Measurements from ENCODE around the gene KRT16. TPM values are rescaled to one million over a fixed set of nuclear protein-coding genes. Genes with fewer than 3 reads are reported as not detected.

KRT16 gene
- polyA plus RNA-seq, 1 experiment, result not detected

DNA sequence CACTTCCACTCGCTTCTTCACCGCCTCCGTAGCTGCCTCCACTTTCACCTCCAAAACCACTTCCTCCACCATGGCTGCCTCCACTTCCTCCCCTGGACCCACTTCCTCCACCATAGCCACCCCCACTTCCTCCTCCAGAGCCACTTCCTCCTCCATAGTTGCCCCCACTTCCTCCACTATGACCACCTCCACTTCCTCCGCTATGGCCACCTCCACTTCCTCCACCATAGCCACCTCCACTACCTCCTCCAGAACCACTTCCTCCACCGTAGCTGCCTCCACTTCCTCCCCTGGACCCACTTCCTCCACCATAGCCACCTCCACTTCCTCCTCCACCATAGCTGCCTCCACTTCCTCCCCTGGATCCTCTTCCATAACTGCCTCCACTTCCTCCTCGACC lies 45.2 kb downstream of the KRT16 start:
- CTCF ChIA-PET, result interaction anchor here (0.8 to 5.7 kb wide), 3 partner anchors 18 to 95 kb away, joined by 3 to 34 read pairs (median 8); no protein-coding TSS in a partner anchor
- Histone ChIP-seq H3K27ac (ENCODE audit: low read depth, low read length) (no peak overlapping the region), H3K27me3 (ENCODE audit: control insufficient read depth, insufficient read depth, low read length) (peaks cover 48% of the 10 kb centered on the region), H3K4me3 (ENCODE audit: low read depth, low read length) (no peak overlapping the region), H3K9me3 (ENCODE audit: control insufficient read depth, insufficient read depth, low read length) (no peaks in the 10 kb centered on the region)
- TF ChIP-seq, protein P1, sequence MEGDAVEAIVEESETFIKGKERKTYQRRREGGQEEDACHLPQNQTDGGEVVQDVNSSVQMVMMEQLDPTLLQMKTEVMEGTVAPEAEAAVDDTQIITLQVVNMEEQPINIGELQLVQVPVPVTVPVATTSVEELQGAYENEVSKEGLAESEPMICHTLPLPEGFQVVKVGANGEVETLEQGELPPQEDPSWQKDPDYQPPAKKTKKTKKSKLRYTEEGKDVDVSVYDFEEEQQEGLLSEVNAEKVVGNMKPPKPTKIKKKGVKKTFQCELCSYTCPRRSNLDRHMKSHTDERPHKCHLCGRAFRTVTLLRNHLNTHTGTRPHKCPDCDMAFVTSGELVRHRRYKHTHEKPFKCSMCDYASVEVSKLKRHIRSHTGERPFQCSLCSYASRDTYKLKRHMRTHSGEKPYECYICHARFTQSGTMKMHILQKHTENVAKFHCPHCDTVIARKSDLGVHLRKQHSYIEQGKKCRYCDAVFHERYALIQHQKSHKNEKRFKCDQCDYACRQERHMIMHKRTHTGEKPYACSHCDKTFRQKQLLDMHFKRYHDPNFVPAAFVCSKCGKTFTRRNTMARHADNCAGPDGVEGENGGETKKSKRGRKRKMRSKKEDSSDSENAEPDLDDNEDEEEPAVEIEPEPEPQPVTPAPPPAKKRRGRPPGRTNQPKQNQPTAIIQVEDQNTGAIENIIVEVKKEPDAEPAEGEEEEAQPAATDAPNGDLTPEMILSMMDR (IDR thresholded peaks at IDR 0.05; ENCODE audit: low read depth, low read length), result no peak
- POLR2A ChIA-PET, result no interaction called here
- no peak for DNase-seq (ENCODE audit: low read depth, low spot score)

- peaks cover 42% of the 10 kb centered on the region for H3K27me3 ChIP-seq (ENCODE audit: control insufficient read depth, insufficient read depth, low read length)
- H3K27ac ChIP-seq (ENCODE audit: low read depth, low read length), result no peak overlapping the region
- H3K4me3 ChIP-seq (ENCODE audit: low read depth, low read length), result no peak overlapping the region
- ChIA-PET CTCF (interaction anchor here (1.6 to 5.7 kb wide), 4 partner anchors 14 to 101 kb away, joined by 4 to 34 read pairs (median 7); no protein-coding TSS in a partner anchor), POLR2A (no interaction called here)
- no peaks in the 10 kb centered on the region for H3K9me3 ChIP-seq (ENCODE audit: control insufficient read depth, insufficient read depth, low read length)
- DNase-seq (ENCODE audit: low read depth, low spot score), result no peak
- TF ChIP-seq, protein P1 (IDR thresholded peaks at IDR 0.05; ENCODE audit: low read depth, low read length), result no peak
Measured at GRCh38 chr17:41565338-41565737, 47.2 kb downstream of the KRT16 start.

- Histone ChIP-seq H3K9me3 (ENCODE audit: control insufficient read depth, insufficient read depth, low read length) (no peaks in the 10 kb centered on the region), H3K4me3 (ENCODE audit: low read depth, low read length) (no peak overlapping the region), H3K27ac (ENCODE audit: low read depth, low read length) (no peak overlapping the region), H3K27me3 (ENCODE audit: control insufficient read depth, insufficient read depth, low read length) (peaks cover 40% of the 10 kb centered on the region)
- no peak for DNase-seq (ENCODE audit: low read depth, low spot score)
- CTCF ChIA-PET, result interaction anchor here (1.1 to 5.7 kb wide), 3 partner anchors 15 to 99 kb away, joined by 3 to 34 read pairs (median 5); no protein-coding TSS in a partner anchor
- POLR2A ChIA-PET, result no interaction called here
- TF ChIP-seq, protein P1 (IDR thresholded peaks at IDR 0.05; ENCODE audit: low read depth, low read length), result no peak
Measured at GRCh38 chr17:41563607-41564170, 48.9 kb downstream of the KRT16 start.

DNA sequence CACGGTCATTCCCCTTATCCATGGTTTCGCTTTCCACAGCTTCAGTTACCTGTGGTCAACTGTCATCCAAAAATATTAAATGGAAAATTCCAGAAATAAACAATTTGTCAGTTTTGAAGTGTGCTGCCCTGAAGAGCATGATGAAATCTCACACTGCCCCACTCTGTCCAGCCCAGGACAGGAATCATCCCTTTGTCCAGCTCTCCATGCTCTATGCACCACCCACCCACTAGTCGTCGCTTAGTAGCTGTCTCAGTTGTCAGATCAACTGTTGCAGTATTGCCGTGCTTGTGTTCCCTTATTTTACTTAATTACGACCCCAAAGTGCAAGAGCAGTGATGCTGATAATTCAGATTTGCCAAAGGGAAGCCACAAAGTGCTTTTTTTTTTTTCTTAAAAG lies 51.0 kb downstream of the KRT16 start:
- DNase-seq (ENCODE audit: low read depth, low spot score), result no peak
- H3K9me3 ChIP-seq (ENCODE audit: control insufficient read depth, insufficient read depth, low read length), result no peaks in the 10 kb centered on the region
- TF ChIP-seq, protein P1 (IDR thresholded peaks at IDR 0.05; ENCODE audit: low read depth, low read length), result no peak
- peaks cover 46% of the 10 kb centered on the region for H3K27me3 ChIP-seq (ENCODE audit: control insufficient read depth, insufficient read depth, low read length)
- H3K27ac ChIP-seq (ENCODE audit: low read depth, low read length), result no peak overlapping the region
- CTCF ChIA-PET, result interaction anchor here (2.1 to 2.3 kb wide), 2 partner anchors 12 to 87 kb away, joined by 15 to 19 read pairs; no protein-coding TSS in a partner anchor
- POLR2A ChIA-PET, result no interaction called here
- no peak overlapping the region for H3K4me3 ChIP-seq (ENCODE audit: low read depth, low read length)

Other genes starting within 250 kb of the KRT16 start
- gene KRT33B, start 243.0 kb downstream of the KRT16 start, polyA plus RNA-seq (2011; rRNA removed), result 0.07 TPM in 1 of 2 replicates, not detected in the other
- 0.27 and 0.29 TPM in 2 replicates for gene KRT34, start 230.5 kb downstream of the KRT16 start, polyA plus RNA-seq (2011; rRNA removed)
- not detected in 2 replicates for gene KRT31, start 215.2 kb downstream of the KRT16 start, polyA plus RNA-seq (2011; rRNA removed)
- gene KRT37, start 188.2 kb downstream of the KRT16 start, polyA plus RNA-seq (2011; rRNA removed), result not detected in 2 replicates
- 0.11 and 0.17 TPM in 2 replicates for gene KRT38, start 171.8 kb downstream of the KRT16 start, polyA plus RNA-seq (2011; rRNA removed)
- 0.09 and 0.14 TPM in 2 replicates for gene KRT32, start 145.4 kb downstream of the KRT16 start, polyA plus RNA-seq (2011; rRNA removed)
- not detected in 2 replicates for gene KRT35, start 131.6 kb downstream of the KRT16 start, polyA plus RNA-seq (2011; rRNA removed)
- not detected in 2 replicates for gene KRT36, start 122.9 kb downstream of the KRT16 start, polyA plus RNA-seq (2011; rRNA removed)
- gene KRT13, start 107.2 kb downstream of the KRT16 start, polyA plus RNA-seq (2011; rRNA removed), result 0.05 TPM in 1 of 2 replicates, not detected in the other
- gene KRT15, start 93.9 kb downstream of the KRT16 start, polyA plus RNA-seq (2011; rRNA removed), result 1.4 and 1.8 TPM in 2 replicates
- 19.7 and 27.6 TPM in 2 replicates for gene KRT19, start 84.5 kb downstream of the KRT16 start, polyA plus RNA-seq (2011; rRNA removed)
- not detected in 2 replicates for gene KRT9, start 40.7 kb downstream of the KRT16 start, polyA plus RNA-seq (2011; rRNA removed)
- 0.09 TPM in 1 of 2 replicates, not detected in the other for gene KRT14, start 25.9 kb downstream of the KRT16 start, polyA plus RNA-seq (2011; rRNA removed)
- gene KRT17, start 11.8 kb upstream of the KRT16 start, polyA plus RNA-seq (2011; rRNA removed), result 2.8 and 4.9 TPM in 2 replicates
- 529 and 549 TPM in 2 replicates for gene EIF1, start 76.1 kb upstream of the KRT16 start, polyA plus RNA-seq (2011; rRNA removed)
- gene GAST, start 99.6 kb upstream of the KRT16 start, polyA plus RNA-seq (2011; rRNA removed), result not detected in 2 replicates
- gene HAP1, start 121.9 kb upstream of the KRT16 start, polyA plus RNA-seq (2011; rRNA removed), result 0.04 and 0.07 TPM in 2 replicates
- 13.5 and 25.7 TPM in 2 replicates for gene JUP, start 173.9 kb upstream of the KRT16 start, polyA plus RNA-seq (2011; rRNA removed)
- 51.5 and 58.8 TPM in 2 replicates for gene P3H4, start 199.2 kb upstream of the KRT16 start, polyA plus RNA-seq (2011; rRNA removed)
- gene FKBP10, start 200.2 kb upstream of the KRT16 start, polyA plus RNA-seq (2011; rRNA removed), result 487 and 624 TPM in 2 replicates
- gene NT5C3B, start 223.5 kb upstream of the KRT16 start, polyA plus RNA-seq (2011; rRNA removed), result 97.4 and 106 TPM in 2 replicates
- gene KLHL10, start 225.1 kb upstream of the KRT16 start, polyA plus RNA-seq (2011; rRNA removed), result 0.06 TPM in 2 replicates